ENCODE measurements around the gene CCDC50. TPM values are rescaled to one million over a fixed set of nuclear protein-coding genes. Genes with fewer than 3 reads are reported as not detected.

The CCDC50 gene, protein sequence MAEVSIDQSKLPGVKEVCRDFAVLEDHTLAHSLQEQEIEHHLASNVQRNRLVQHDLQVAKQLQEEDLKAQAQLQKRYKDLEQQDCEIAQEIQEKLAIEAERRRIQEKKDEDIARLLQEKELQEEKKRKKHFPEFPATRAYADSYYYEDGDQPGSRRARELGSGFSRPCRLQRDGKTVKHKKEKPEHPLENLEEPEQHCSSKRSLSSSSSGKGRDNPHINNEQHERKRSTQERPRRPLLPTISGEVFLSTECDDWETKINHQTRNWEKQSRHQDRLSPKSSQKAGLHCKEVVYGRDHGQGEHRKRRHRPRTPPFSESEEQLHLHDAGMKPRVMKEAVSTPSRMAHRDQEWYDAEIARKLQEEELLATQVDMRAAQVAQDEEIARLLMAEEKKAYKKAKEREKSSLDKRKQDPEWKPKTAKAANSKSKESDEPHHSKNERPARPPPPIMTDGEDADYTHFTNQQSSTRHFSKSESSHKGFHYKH
- total RNA-seq, result 51.0 and 67.0 TPM in 2 replicates
- polyA plus RNA-seq (2012), result 44.0 TPM

DNA sequence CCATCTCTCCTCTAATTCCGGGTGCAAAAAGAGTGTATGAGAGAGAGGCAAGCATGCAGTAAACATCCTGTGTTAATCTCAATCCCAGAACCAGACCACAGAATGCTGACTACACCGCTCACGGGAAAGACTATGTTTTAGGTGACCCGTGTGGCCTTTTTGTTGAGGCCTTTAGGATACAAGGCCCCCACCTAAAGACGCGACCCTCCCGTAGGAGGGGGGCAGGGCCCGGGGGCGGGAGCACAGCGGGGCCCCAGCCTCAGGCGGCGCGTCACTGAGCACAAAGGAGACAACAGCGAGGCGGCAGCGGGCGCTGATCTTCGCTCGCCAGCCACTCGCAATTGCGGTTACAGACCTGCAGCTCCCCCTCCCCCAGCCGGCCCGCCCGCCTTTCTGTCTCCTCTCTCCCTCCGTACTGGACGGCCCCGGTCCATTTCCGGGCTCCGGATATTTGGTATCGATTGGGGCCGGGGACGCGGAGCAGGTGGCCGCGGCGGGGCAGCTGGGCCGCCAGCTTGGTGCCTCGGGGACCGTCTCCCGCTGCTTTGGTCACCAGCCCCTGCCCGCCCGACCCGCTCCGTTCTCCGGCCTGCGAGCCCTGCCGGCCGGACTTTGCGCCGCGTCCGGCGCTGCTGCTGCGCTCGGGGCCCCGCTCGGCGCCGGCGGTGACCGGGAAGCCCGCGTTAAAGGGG is at the start of gene CCDC50:
CCDC50 (plus strand) TSS at position 433 of the 692 bp plus-strand sequence. CDS start 281 bp downstream, outside the sequence.
- DNase-seq (ENCODE audit: low read depth), result peak; percentile 85

DNA sequence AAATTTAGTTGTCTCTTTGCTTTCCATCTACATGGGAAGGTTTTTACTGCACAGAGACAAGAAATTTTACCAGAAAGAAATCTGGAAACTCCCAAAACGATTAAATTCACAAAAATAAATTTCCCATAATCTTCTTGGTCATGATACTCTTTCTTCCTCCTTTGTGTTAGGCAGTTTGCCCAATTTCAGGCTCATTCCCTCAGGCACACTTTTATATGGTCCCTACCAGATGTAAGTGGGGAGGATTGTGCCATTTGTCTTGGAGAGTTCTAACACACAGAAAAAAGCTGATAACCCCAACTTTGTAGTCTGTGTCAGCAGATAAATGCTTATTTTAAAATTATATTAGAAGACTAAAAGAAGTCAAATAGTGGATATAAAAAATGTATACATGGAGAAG is 49.1 kb upstream of the CCDC50 start:
- no peak for DNase-seq (ENCODE audit: low read depth)

DNA sequence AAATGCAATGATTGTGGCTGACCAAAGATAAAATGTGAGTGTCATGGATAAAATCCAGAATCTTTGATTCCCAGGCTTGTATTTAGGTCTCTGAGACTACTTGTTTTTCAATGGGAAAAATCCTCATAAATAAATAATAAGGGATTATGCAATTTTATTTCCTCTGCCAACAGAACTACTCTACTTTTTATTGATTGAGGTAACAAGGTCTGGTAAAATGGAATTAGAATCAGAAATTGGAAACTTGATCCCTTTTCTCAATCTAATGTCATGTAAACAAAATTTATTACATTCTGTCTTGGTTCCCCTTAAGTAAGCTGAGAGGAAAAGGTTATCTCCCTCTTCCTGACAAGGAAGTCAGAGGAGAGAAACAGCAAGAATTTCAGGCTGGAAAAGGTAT is 48.3 kb upstream of the CCDC50 start:
- DNase-seq (ENCODE audit: low read depth), result no peak

DNA sequence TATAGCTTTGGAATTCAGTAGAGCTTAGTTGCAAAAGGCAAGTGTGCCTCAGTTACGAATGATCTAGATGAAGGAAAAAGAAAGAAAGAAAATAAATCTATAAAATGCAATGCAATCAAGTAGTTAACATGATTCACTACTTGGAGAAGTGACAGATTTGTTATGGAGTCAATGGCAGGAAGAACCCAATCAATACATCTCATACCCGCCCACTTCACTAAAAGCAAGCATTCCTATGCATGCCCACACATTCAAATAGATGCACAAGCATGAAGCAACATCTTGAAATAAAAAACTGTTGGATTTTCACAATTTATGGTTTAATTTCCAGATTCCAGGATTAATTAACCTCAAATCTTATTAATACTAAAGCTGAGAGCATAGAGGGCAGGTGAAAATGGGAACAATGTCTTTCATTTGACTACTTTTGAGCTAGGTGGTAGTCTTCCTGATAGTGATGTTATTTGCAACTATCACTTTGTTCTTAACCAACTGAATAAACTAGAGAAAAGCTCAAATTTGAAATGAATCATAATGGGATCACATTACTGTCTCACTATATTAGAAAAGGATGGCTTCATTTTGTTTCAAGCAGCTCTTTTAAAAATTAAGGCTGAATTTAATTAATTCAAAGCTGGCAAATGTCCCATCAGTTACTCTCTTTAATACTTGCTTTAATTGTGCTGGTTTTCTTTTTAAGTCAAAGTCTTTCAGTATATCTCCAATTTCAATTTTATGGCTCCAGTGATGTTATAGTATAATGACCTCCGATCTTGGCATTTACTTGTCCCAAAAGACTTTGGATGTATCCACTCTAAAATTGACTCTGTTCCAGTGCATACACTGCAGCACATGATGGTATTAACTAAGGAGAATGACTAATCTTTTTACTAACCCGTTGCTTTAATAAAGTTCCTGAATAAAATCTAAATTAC is 46.7 kb upstream of the CCDC50 start:
- no peak for DNase-seq (ENCODE audit: low read depth)

DNA sequence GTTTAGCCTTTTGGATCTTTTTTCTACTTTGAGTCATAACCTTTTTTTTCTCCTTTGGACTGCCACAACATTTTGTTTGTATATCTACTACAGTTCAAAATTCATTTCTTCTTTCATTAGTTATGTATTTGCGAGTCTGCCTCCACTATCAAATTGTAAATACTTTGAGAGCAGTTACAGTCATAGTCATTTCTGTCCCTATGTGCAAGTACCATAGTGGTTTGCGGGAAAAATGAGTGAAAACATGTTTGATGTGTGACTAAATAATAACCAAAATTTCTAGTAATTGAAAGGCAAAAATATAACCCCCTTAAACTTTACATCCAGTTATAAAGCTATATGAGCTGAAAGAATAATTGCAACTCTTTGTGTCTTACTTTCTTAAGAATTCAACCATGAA is 45.8 kb upstream of the CCDC50 start:
- no peak for DNase-seq (ENCODE audit: low read depth)

DNA sequence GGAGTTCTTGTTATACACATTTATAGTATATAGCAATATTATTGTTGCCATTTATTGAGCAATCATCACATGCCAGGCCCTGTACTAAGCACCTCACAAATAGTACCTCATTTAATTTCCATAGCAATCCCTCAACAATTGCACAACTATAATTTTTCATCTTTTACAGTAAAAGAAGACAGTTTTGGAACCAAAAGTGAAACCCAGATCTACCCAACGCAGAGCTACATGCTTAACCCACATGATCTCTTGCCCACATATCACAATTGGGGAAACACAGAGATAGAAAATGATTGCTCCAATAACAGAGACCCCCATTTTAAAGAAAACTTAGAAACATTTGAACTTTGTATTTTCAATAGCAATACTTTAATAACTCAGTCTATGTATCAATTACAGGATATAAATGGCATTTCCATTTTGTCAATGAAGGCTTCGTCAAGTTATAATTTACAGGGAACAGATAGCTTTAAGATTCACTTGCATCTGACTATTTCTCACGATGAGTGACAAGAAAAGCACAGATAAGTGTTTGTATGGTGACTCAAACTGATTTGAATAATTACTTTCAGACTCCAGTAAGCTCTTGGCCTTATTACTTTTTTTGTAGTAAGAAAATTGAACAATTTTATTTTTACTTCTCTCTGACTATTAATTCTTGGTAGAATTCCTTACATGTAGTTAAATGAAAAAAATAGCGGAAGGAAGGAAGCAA is 38.7 kb upstream of the CCDC50 start:
- DNase-seq (ENCODE audit: low read depth), result no peak

DNA sequence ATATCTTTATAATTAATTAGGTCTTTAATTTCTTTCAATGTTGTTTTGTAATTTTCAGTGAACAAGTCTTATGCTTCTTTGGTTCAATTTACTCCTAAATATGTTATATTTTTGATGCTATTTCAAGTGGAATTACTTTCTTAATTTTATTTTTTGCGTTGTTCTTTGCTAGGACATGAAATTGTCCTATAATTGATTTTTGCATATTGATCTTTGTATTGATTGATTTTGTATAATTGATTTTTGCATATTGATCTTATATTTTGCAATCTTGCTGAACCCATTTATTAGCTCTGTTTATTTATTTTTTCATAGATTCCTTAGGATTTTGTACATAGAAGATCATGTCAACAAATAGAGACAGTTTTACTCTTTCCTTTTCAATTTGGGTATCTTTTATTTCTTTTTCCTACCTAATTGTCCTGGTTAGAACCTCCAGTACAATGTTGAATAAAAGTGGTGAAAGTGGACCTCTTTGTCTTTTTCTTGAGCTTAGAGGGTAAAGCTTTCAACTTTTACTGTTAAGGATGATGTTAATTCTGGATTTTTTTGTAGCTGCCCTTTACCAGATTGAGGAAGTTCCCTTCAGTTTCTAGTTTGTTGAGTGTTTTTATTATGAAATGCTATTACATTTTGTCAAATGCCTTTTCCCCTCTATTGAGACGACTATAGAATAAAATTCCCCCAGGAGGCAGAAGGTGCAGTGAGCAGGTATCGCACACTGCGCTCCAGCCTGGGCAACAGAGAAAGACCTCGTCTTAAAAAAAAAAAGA is 36.8 kb upstream of the CCDC50 start:
- no peak for DNase-seq (ENCODE audit: low read depth)

DNA sequence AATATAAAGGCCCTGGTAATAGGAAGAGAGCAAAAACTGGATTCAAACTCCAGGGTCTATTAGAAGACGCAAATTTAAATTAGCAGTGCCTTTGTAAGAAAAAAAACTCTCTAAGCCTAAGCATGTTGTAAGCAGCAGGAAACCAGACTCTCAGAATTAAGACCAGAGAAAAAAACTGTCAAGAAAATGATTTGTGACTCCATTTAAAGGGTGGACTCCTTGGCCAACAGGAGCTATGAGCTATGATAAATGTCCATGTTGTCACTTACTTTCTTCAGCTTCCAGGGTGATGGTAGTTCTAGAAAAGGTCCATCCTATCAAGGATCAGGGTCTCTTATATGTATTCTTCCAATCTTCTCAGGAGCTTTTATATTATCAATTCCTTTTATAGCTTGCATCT is 34.9 kb upstream of the CCDC50 start:
- DNase-seq (ENCODE audit: low read depth), result no peak

DNA sequence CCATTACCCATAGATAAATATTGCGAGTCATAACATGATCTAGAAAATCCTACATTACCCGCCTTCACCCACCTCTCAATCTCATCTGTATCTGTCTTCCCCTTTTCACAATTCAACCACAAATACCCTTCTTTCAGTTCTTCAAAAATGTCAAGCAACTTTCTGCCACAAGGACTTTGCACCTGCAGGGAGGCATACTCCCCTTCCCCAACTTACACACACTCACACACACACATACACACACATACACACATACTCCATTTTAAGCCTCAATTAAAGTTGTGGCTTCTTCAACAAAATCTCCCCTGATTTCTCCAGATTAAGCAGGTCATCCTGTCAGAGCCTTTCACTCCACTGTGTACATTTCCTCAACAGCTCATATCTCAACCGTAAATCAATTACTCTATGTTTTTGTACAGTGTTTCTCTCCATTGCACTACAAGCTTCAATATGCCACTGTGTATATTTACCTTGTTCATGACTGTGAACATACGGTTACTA is 33.1 kb upstream of the CCDC50 start:
- DNase-seq (ENCODE audit: low read depth), result no peak

DNA sequence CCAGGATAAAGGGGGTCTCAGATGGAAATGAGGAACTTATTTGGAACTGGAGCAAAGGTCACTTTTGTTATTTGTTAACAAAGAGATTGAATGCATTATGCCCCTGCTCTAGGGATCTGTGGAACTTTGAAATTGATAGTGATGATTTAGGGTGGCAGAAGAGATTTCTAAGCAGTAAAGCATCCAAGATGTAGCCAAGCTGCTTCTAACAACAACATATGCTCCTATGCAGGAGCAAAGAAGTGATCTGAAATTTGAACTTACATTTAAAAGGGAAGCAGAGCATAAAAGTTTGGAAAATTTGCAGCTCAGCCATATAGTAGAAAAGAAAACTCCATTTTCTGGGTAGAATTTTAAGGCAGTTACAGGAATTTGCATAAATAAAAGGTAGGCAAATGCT is 30.3 kb upstream of the CCDC50 start:
- DNase-seq (ENCODE audit: low read depth), result no peak

DNA sequence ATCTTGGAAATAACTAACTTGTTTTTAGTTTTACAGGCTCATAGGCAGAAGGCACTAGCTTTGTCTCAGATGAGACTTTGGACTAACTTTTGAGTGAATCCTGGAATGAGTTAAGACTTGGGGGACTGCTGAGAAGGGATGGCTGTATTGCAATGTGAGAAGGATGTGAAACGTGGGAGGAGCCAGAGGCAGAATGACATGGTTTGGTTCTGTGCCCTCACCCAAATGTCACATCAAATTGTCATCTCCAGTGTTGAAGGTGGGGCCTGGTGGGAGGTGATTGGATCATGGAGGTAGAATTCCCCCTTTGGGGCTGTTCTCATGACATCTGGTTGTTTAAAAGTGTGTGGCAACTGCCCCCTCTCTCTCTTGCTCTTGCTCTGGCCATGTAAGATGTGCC is 28.8 kb upstream of the CCDC50 start:
- DNase-seq (ENCODE audit: low read depth), result no peak

DNA sequence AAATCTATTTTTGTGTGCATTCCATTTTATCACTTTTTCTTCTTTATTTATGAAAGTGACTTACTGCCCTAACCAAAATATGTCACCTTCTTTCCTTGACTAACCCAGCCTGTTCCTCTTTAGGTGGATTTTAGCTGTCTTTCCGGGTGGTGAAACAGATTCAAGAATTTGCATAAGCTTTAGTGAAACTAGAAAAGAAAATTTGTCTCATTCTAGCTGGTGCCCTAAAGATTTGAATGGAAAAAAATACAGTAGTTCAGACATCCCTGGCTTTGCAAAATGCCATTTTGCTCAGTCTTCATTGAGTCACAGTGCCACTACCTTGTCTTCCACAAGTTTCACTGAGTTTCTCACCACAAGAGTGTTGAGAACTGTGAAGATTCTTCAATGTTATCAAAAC is 28.2 kb upstream of the CCDC50 start:
- DNase-seq (ENCODE audit: low read depth), result no peak

DNA sequence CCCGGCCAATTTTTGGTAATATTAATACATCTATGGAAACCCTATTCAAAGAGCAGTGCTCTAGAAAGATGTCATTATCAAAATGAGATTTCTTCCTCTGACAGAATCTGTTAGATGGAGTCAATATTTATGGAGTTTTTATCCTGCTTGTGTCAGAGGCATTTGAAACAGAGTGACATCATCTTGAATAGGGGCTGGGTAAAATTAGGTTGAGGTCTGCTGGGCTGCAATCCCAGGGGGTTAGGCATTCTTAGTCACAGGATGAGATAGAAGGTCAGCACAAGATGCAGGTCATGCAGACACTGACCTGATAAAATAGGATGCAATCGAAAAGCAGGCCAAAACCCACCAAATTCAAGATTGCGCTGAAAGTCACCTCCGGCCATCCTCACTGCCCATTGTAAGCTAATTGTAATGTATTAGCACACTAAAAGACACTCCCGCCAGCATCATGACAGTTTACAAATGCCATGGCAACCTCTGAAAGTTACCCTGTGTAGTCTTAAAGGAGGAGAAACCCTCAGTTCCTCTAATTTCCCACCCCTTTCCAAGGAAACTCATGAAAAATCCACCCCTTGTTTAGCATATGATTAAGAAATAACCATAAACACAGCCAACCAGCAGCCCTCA is 27.3 kb upstream of the CCDC50 start:
- no peak for DNase-seq (ENCODE audit: low read depth)

DNA sequence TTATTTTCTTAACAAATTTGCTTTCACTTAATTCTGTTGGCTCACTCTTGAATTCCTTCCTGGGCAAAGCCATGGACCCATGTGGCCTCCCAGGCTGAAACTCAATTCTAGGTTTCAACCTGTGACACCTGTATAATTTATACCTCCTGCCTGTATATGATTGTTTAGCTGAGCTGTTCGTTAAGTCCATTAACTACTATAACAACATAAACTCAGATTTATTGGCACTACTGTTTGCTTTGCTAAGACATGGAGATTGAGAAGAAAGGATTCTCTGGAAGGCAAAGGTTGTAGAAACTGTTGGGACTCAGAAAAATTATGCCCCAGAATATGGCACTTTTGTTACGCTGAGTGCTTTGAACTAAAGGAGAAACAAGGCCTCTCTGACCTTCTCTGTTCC is 26.7 kb upstream of the CCDC50 start:
- no peak for DNase-seq (ENCODE audit: low read depth)

DNA sequence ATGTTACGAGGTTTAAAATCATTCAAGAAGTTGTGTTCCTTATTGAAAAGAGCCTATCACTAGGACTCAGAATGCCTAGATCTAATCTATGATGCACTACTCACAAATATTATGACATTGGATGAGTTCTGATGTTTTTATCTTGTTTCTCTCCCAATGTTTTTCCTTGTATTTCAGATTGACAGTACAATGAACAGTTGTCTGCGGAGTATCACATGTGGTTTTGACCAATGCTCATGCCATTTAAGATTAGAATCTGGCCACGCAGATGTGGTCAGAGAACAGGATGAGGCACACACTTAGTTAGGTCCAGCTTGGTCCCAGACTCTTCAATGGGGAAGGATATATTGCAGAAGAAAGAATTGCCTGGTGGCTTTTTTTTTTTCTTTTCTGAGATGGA is 25.6 kb upstream of the CCDC50 start:
- peak; percentile 52 for DNase-seq (ENCODE audit: low read depth)

DNA sequence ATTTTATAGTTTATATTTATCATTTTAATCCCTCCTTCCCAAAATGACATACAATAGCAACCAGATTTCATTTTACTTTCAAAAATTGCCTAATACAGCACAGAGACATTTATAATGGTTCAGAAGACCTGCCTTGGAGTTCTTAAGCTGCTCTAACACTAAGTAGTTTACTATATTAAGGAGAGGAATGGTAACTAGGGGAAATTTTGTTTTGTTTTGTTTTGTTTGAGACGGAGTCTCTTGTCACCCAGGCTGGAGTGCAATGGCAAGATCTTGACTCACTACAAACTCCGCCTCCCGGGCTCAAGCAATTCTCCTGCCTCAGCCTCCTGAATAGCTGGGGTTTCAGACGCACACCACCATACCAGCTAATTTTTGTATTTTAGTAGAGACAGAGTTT is 22.8 kb upstream of the CCDC50 start:
- DNase-seq (ENCODE audit: low read depth), result no peak

DNA sequence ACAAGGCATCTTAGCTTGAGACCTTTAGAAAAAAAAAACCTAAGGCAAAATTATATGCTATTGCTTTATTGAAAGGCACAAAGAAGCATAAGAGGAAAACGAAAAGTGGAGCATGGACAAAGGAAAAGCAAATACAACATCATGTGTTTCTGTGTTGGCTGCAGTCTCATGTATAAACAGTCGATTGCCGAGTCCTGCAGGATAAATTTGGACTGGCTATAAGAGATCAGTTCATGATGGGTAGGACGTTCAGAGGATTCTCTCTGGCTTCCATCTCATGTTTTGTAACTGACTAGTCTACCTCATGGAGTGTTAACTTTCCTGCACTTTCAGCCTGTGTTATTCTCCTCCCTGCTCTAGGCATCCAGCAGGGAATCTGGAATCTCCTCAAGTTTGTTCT is 21.9 kb upstream of the CCDC50 start:
- no peak for DNase-seq (ENCODE audit: low read depth)

DNA sequence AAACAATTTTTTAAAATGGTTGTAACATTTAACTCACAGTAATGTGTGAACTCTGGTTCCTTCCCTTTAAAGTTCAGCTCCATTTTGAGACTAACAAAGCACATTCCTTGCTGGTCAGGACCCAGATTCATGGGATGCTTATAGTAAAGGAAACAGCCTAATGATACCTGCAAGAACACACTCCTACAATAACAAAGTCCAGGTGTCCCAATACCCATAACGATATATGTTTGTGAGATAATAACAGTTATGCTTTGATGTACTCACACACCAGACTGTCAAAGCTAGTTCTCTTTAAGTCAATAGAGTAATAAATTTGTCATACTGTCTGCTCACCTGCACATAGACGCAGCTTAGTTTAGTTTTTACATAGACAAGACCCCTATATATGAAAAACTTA is 15.9 kb upstream of the CCDC50 start:
- DNase-seq (ENCODE audit: low read depth), result no peak

DNA sequence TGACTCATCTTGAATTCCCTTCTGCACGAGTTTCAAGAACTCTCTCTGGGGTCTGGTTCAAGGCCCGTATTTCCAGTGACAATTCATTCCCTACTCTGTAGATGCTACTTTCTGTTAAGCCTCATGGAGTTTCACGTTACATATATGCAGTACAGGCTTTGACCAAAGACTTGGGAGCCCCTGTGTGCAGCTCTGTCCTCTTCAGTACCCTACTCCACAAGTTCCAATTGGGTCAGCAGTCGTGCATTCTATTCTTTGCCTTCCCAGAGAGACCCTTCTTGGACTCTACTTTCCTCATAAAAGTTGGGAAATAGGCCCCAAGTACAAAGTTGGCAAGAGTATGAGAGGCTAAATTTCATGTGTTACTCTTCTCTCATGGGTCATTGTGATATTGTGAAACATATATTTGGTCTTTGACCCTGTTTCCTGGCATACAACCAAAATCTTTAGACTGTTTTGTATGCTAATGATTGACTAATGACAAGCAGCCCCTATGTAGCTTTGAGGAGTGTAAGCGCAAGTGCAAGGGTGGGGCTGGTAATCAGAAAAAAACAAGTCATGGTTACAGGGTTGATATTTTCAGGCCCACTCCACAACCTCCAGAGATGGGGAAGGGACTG is 15.0 kb upstream of the CCDC50 start:
- DNase-seq (ENCODE audit: low read depth), result no peak

Measured in myocyte (in vitro differentiated cells).